Keratinocyte (primary cell): ENCODE data around the gene PLBD2.

Experiments used
- CTCF ChIP-seq, 3 experiments: IDR thresholded peaks in 1 of 3; conservative IDR thresholded peaks in 1 of 3; optimal IDR thresholded peaks in 1 of 3; 2 replicates in 2 of 3; 3 replicates in 1 of 3; pipeline versions ENCODE3 to v1.5.1; 2011; ENCODE audit warnings: low read length in 3 of 3, mild to moderate bottlenecking in 3 of 3, moderate library complexity in 2 of 3, control low read depth in 1 of 3, inconsistent platforms in 1 of 3; ENCODE audit not compliant: insufficient read depth in 2 of 3; ENCODE audit errors: extremely low read depth in 1 of 3
- EZH2 ChIP-seq: IDR thresholded peaks from one replicate; pipeline ENCODE4 v1.6.1; 2012; ENCODE audit warnings: inconsistent platforms, mild to moderate bottlenecking, low read length, moderate library complexity

- TF ChIP-seq EZH2 (no peak), CTCF (optimal IDR thresholded peaks at IDR 0.05 in 1 of 3, IDR thresholded peaks at IDR 0.05 in 1 of 3, conservative IDR thresholded peaks at IDR 0.05 in 1 of 3; ENCODE audit: extremely low read depth in 1 of 3, insufficient read depth in 2 of 3, low read length in 3 of 3) (no peak)
Observed at GRCh38 chr12:113432986-113433385, 74.6 kb downstream of the PLBD2 start.
